H1 (cell line): ENCODE results near the gene VAPB. TPM values are rescaled to one million over a fixed set of nuclear protein-coding genes. Genes with fewer than 3 reads are reported as not detected.

Source experiments
- CHD7 ChIP-seq: fragments of 300-600 bp; sonication (generic); IDR thresholded peaks from 2 replicates; pipeline ENCODE4 v1.7.1; 2012; ENCODE audit warnings: low read length, moderate library complexity, mild to moderate bottlenecking, inconsistent platforms; ENCODE audit not compliant: insufficient replicate concordance
- TCF12 ChIP-seq: IDR thresholded peaks from 2 replicates; pipeline ENCODE4 v1.6.1; 2011; ENCODE audit warnings: low read depth, mild to moderate bottlenecking, low read length
- polyA plus RNA-seq, 7 experiments: library from polyadenylated mRNA; depleted of rRNA in 3 of 7; stranded (reverse) in 5 of 7; unstranded in 2 of 7; fragments of >200 nt in 5 of 7; fragments of 200-250 nt in 2 of 7; gene quantifications; 1 replicate in 5 of 7; 2 replicates in 1 of 7; 4 replicates in 1 of 7; pipeline versions ENCODE4 v1.2.1 to v1.2.3, GENCODE V29; 2011 to 2013; ENCODE audit warnings: missing spikeins in 2 of 7, mixed read lengths in 2 of 7
- total RNA-seq: library from RNA; stranded (reverse); fragmentation: NEBNext Ultra II Directional; extraction: Animal tissue kit (Norgen Biotek cat#: 25700); gene quantifications from 2 replicates; pipeline ENCODE4 v1.2.1, GENCODE V29; 2021

The VAPB gene
- total and polyA plus RNA-seq, 2 of the 8 experiments (the other 6 are each of a cell fraction or from before 2014, with no cell fraction given) = 24.4 to 62.8 TPM

DNA sequence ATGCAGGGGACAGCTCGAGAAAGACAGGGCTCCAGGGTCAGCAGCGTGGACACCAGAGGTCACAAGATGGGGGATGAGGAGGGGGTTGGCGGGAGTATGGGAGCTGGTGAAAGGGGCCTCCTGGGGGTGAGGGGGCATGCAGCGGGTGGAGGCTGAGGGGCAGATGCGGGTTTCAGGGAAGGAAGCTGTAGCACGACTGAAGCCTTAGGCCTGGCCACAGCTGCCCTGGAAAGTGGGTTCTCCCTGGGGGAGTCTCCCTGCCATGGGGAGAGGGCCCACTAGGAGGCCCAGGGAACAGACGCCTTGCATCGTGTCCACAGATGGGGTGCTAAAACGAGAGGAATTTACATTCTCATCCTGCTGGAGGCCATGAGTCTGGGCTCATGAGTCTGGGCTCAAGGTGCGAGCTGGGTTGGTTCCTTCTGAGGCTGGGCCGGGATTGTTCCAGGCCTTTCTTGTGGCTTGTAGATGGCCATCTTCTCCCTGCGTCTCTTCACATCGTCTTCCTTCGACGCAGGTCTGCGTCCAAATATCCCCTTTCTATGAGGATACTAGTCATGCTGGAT, 108.1 kb downstream of the VAPB start (continued):
- TF ChIP-seq CHD7 (no peak), TCF12 (no peak)
